Neural progenitor cell (in vitro differentiated cells): ENCODE measurements around the gene KLHL29. TPM values are rescaled to one million over a fixed set of nuclear protein-coding genes. Genes with fewer than 3 reads are reported as not detected.
A peak's percentile ranks its signal among the peaks of the same experiment; 100 is the strongest.

Experiments
- DNase-seq: peaks from one replicate; pipeline ENCODE4 v3.0.0-alpha.2; 2016; ENCODE audit warnings: low spot score
- H2AFZ ChIP-seq: fragments of 200-600 bp; sonication (generic); replicated peaks from 2 replicates; pipeline ENCODE4 v1.6.1; 2016; ENCODE audit warnings: antibody characterized with exemption
- H3F3A ChIP-seq: fragments of 200-600 bp; sonication (generic); 2 replicates; pipeline ENCODE4 v1.6.1; 2016; ENCODE audit warnings: antibody characterized with exemption, low read depth
- H3K27ac ChIP-seq: fragments of 200-600 bp; sonication (generic); 2 replicates; pipeline ENCODE4 v1.5.1; 2016; ENCODE audit warnings: mild to moderate bottlenecking
- H3K27me3 ChIP-seq: fragments of 200-600 bp; sonication (generic); 2 replicates; pipeline ENCODE4 v1.6.1; 2016; ENCODE audit warnings: mild to moderate bottlenecking, moderate library complexity
- H3K36me3 ChIP-seq: fragments of 200-600 bp; sonication (generic); 2 replicates; pipeline ENCODE4 v1.5.1; 2016
- H3K4me1 ChIP-seq: fragments of 200-600 bp; sonication (generic); 2 replicates; pipeline ENCODE4 v1.6.1; 2016; ENCODE audit warnings: mixed run types
- H3K4me2 ChIP-seq: fragments of 200-600 bp; sonication (generic); 2 replicates; pipeline ENCODE4 v1.6.1; 2016
- H3K4me3 ChIP-seq: fragments of 200-600 bp; sonication (generic); 2 replicates; pipeline ENCODE4 v1.5.1; 2016
- H3K79me2 ChIP-seq: fragments of 200-600 bp; sonication (generic); 2 replicates; pipeline ENCODE4 v1.6.1; 2016; ENCODE audit warnings: low read depth
- H3K9ac ChIP-seq: fragments of 200-600 bp; sonication (generic); 2 replicates; pipeline ENCODE4 v1.6.1; 2016
- H3K9me3 ChIP-seq: fragments of 200-600 bp; sonication (generic); 2 replicates; pipeline ENCODE4 v1.5.1; 2016; ENCODE audit warnings: low read depth
- H4K20me1 ChIP-seq: fragments of 200-600 bp; sonication (generic); 2 replicates; pipeline ENCODE4 v1.6.1; 2016; ENCODE audit warnings: low read depth
- H3K27ac Mint-ChIP-seq: 3 replicates; pipeline ENCODE4 v1.8.0; 2021; ENCODE audit warnings: mixed read lengths
- H3K27me3 Mint-ChIP-seq: 2 replicates; pipeline ENCODE4 v1.8.0; 2022; ENCODE audit warnings: low read depth, mild to moderate bottlenecking, inconsistent platforms, moderate library complexity, mixed read lengths; ENCODE audit not compliant: insufficient read depth
- H3K36me3 Mint-ChIP-seq: 3 replicates; pipeline ENCODE4 v1.8.0; 2021; ENCODE audit warnings: mixed read lengths
- H3K4me1 Mint-ChIP-seq: 3 replicates; pipeline ENCODE4 v1.8.0; 2021; ENCODE audit warnings: mixed read lengths
- H3K4me3 Mint-ChIP-seq: 3 replicates; pipeline ENCODE4 v1.8.0; 2021; ENCODE audit warnings: mild to moderate bottlenecking, moderate library complexity, mixed read lengths
- H3K9me3 Mint-ChIP-seq: 3 replicates; pipeline ENCODE4 v1.8.0; 2020; ENCODE audit warnings: mixed read lengths
- CTCF ChIP-seq: fragments of 200-600 bp; sonication (generic); IDR thresholded peaks from 2 replicates; pipeline ENCODE4 v1.5.1; 2017; ENCODE audit warnings: antibody characterized with exemption, mild to moderate bottlenecking
- EZH2 ChIP-seq: fragments of 200-600 bp; sonication (generic); IDR thresholded peaks from 2 replicates; pipeline ENCODE4 v1.6.1; 2017; ENCODE audit warnings: antibody characterized with exemption, mild to moderate bottlenecking, moderate library complexity
- EZH2phosphoT487 ChIP-seq: fragments of 200-600 bp; sonication (generic); IDR thresholded peaks from 2 replicates; pipeline ENCODE4 v1.6.1; 2017; ENCODE audit warnings: antibody characterized with exemption
- total RNA-seq: library from RNA; depleted of rRNA; stranded (reverse); fragments of >200 nt; gene quantifications from 2 replicates; pipeline ENCODE4 v1.2.3, GENCODE V29; 2015; ENCODE audit warnings: low replicate concordance

KLHL29 gene
- total RNA-seq, 1 donor from 2014 or later = 1.6 TPM

GRCh38 chr2:23601301-23601965 is 216.5 kb downstream of the KLHL29 start:
- peaks cover 3% of the 10 kb centered on the region for H3K9me3 Mint-ChIP-seq
- peak overlapping the region; percentile 42 for H3K27ac Mint-ChIP-seq
- Histone ChIP-seq H3K27me3 (no peaks in the 10 kb centered on the region), H3K9ac (no peak overlapping the region), H3K27ac (no peak overlapping the region), H3K9me3 (no peaks in the 10 kb centered on the region), H3F3A (no peaks in the 10 kb centered on the region), H3K4me2 (no peak overlapping the region), H3K4me3 (no peak overlapping the region), H2AFZ (no peak overlapping the region), H4K20me1 (no peaks in the 10 kb centered on the region), H3K36me3 (no peaks in the 10 kb centered on the region), H3K4me1 (peaks cover 11% of the 10 kb centered on the region), H3K79me2 (no peaks in the 10 kb centered on the region)
- no peak overlapping the region for H3K4me3 Mint-ChIP-seq
- no peak for DNase-seq
- H3K4me1 Mint-ChIP-seq = peaks cover 20% of the 10 kb centered on the region
- peaks cover 6% of the 10 kb centered on the region for H3K27me3 Mint-ChIP-seq
- TF ChIP-seq EZH2phosphoT487 = no peak
- no peak for TF ChIP-seq EZH2
- no peak for TF ChIP-seq CTCF
- H3K36me3 Mint-ChIP-seq = peaks cover 2% of the 10 kb centered on the region

GRCh38 chr2:23602116-23602515 is 217.1 kb downstream of the KLHL29 start:
- H3K9me3 ChIP-seq = no peaks in the 10 kb centered on the region
- peaks cover 8% of the 10 kb centered on the region for H3K4me1 ChIP-seq
- no peak overlapping the region for H3K9ac ChIP-seq
- H3K4me3 ChIP-seq = no peak overlapping the region
- no peaks in the 10 kb centered on the region for H3K27me3 ChIP-seq
- H3K27me3 Mint-ChIP-seq = peaks cover 8% of the 10 kb centered on the region
- H3K4me3 Mint-ChIP-seq = no peak overlapping the region
- H3K36me3 Mint-ChIP-seq = peaks cover 2% of the 10 kb centered on the region
- no peak overlapping the region for H3K27ac ChIP-seq
- no peak overlapping the region for H3K27ac Mint-ChIP-seq
- H3K36me3 ChIP-seq = no peaks in the 10 kb centered on the region
- no peak overlapping the region for H2AFZ ChIP-seq
- no peak for DNase-seq
- H3K4me2 ChIP-seq = no peak overlapping the region
- TF ChIP-seq CTCF (no peak), EZH2phosphoT487 (no peak), EZH2 (no peak)
- no peaks in the 10 kb centered on the region for H3K79me2 ChIP-seq
- H3K4me1 Mint-ChIP-seq = peaks cover 13% of the 10 kb centered on the region
- no peaks in the 10 kb centered on the region for H3F3A ChIP-seq
- peaks cover 3% of the 10 kb centered on the region for H3K9me3 Mint-ChIP-seq
- no peaks in the 10 kb centered on the region for H4K20me1 ChIP-seq

GRCh38 chr2:23603156-23603555 is 218.2 kb downstream of the KLHL29 start:
- peaks cover 13% of the 10 kb centered on the region for H3K4me1 ChIP-seq

More at GRCh38 chr2:23603156-23603555, 218.2 kb downstream of the KLHL29 start:
- Mint-ChIP-seq H3K4me1 (peaks cover 19% of the 10 kb centered on the region), H3K4me3 (no peak overlapping the region), H3K27me3 (peaks cover 5% of the 10 kb centered on the region), H3K27ac (peak overlapping the region; percentile 57), H3K36me3 (peaks cover 2% of the 10 kb centered on the region), H3K9me3 (peaks cover 3% of the 10 kb centered on the region)
- Histone ChIP-seq H4K20me1 (no peaks in the 10 kb centered on the region), H3K27me3 (no peaks in the 10 kb centered on the region), H3K4me2 (no peak overlapping the region), H3K79me2 (no peaks in the 10 kb centered on the region), H3K27ac (no peak overlapping the region), H3K4me3 (no peak overlapping the region), H2AFZ (no peak overlapping the region), H3F3A (no peaks in the 10 kb centered on the region), H3K9me3 (no peaks in the 10 kb centered on the region), H3K9ac (no peak overlapping the region), H3K36me3 (no peaks in the 10 kb centered on the region)
- TF ChIP-seq EZH2phosphoT487 = no peak
- no peak for TF ChIP-seq EZH2
- no peak for TF ChIP-seq CTCF
- DNase-seq = no peak
